GM18520 (cell line): ENCODE data around the gene SH3BP1.

Experiments used
- ATAC-seq: cut with Tn5 transposase; IDR thresholded peaks from one replicate; pipeline ENCODE4 v1.9.1; 2021; ENCODE audit not compliant: unreplicated experiment

Gene SH3BP1

DNA sequence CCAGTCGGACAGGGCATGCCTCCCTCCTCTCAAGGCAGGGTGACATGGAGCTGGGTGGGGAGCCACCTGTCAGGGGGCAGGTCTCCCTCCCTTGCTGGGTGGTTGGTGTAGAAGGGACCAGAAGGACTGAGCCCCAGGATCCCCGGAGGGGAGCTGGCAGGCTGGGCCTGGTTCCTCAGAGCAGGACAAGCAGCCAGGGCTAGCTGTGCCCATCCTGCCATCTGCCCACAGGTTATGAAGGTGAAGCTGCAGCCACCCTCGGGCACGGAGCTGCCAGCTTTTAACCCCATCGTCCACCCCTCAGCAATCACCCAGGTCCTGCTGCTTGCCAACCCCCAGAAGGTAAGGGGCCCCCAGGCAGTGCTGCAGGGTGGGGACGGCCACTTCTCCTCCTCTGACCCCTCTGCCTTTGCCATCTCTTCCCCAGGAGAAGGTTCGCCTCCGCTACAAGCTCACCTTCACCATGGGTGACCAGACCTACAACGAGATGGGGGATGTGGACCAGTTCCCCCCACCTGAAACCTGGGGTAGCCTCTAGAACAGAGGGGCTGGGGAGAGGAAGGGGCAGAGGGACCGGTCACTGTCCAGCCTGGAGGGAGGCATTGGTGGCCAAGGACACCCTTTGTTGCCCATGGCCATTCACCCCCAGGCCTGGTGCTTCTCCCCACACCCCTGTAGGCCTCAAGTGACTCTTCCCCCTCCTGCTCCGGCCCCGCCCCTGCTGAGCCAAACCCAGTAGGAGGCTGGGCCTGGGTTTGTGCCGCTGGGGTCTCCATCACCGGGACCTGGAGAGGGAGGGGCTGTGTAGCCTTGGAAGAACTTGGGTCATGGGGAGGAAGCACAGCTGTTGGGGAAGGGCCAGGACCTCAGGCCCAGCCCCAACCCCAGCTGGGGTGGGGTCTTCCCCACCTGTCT lies 7.0 kb upstream of the SH3BP1 start:
- no peak for ATAC-seq

DNA sequence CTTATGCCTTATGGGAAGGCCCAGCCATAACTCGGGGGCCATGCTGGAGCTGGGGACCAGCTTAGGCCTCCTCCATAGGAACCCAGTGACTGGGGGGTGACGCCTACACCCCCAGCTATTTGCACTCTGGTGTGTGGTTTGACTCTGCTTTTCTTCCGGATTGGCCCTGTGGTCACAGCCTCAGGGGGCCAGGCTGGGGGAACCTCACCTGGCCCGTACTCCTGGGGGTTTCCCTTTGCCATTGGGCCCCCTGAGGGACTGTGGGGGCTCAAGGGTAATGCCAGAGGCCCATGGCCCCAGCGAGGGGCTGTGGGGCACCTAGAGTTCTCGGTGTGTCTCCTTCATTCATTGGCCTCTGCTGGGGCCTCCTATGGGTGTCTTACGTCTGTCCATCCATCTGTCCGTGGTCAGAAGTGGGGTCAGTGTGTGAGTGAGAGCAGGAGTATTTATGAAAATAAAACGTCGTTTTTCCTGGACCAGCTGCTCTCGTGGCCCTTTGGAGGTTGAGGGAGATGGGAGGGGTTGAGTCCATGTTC lies 6.3 kb upstream of the SH3BP1 start:
- ATAC-seq, result peak; percentile 59

DNA sequence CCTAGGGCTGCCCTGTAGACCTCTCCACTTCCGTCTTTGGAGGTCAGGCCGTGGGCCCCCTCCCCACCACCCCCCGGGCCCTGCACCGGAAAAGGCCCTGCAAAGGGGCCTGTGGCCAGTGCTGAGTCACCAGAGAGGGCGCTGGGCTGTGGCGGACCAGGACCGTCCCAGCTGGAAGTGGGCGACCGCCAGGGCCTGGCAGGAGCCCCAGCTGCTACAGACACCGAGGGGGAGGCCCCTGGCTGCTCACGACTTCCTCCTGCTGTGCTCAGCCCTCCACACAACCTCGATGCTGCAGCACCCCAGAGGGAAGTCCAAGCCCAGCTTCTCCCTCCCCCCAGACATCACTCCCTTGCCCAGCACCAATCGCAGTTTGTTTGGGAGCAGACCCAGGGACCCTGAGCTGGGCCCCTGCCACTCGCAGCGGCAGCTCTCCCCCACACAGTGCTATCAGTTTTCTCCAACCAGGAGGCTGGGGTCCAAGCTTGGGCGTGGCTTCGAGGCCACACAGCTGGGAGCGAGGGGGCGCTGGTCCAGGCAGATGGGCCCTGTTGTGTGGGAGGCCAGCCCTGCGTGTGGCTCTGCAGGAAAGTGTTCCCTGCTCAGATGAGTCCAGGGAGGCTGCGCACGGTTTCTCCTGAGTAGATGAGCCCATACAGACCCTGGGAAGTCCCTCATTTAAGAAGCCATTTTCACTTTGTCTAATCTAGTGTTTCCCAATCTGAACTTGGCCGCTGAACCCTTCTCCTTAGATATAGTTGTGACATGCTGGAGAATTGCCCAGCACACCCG lies 5.6 kb upstream of the SH3BP1 start:
- peak; percentile 41 for ATAC-seq

DNA sequence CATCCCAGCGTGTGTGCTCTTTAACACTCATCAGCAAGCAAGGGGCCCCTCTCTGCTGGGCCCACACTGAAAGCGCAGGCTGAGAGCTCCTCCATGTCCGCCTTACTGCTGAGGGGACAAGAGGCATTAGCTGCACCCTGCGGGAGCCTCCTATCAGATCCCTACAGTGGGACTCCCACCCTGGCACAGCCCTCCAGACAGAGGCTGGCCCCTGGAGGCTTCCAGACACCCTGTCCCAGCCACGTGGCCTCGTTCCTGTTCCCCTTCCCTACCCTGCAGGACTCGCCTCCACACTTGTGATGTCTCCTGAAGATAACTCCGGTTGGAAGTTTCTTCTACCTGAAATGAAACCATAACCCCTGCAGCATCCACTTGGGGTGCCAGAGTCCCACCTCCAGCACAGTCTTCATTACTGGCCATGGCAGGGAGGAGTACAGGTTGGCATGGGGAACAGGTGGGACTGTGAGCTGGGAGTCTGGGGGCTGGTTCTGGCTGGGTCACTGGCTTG lies 5.0 kb upstream of the SH3BP1 start:
- ATAC-seq, result no peak

DNA sequence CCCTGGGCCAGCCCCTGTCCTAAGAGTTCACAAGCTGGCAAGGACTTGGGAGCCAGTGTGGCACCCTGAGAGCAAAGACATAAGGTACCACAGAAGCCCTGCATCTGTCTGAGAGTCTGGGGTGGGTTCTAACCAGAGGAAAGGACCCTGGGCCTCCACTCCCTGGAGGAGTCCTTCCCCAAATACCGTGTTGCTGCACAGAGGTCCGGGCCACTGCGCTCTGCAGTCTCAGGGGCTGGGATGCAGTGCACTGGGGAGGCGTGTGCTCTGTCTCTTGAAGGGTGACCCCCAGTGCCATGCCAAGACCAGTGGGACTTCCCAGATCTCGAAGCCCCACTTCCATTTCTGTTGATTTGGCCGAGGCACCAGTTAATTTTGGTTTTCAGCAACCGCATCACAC lies 4.3 kb upstream of the SH3BP1 start:
- no peak for ATAC-seq

DNA sequence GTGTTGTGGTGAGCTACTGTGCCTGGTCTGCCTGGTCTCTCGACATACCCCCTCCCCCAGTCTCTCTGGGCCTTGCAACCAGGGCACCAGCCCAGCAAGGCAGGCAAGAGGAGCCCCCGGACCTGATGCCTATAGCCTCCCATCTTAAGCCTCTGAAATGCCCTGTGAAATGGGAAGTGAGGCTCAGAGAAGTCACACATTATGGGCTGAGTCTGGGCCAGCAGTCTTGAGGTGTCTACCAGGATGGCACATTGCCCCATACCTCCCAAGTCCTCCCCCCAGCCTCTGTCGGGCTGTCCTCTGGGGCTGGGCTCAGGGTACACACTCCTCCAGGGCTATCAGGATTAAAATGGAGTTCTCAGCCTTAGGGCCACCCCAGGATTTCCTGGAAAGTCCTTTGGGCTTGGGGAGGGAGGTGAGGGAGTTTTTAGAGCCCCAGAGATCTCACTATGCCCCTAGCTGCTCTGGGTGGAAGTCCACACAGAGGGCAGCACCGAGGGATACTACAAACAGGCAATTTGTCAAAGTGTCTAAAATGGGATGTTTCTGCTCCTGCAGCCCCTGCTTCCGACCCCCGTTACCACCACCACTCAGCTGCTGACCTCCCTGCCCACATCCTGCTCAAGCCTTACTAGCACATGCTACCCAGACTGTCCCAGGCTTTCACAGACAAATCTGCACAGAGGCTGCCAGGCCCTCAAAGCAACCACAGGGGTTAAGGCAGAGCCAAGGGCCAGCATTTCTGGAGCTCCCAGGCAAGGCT lies 3.1 kb upstream of the SH3BP1 start:
- no peak for ATAC-seq

DNA sequence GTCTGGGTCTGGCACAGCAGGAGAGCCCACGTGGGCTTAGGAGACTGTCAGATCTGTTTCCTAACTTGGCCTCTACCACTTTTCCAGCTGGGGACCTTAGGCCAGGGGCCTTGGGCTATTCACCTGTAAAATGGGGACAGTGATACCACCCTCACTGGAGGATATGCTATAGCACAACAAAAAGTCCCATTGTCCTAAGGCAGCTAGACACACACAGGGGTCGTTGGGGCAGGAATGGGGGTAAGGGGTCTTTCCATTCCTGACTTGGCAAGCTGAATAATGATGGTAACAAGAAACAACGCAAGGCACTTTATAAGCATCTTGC lies 2.6 kb upstream of the SH3BP1 start:
- ATAC-seq, result no peak

DNA sequence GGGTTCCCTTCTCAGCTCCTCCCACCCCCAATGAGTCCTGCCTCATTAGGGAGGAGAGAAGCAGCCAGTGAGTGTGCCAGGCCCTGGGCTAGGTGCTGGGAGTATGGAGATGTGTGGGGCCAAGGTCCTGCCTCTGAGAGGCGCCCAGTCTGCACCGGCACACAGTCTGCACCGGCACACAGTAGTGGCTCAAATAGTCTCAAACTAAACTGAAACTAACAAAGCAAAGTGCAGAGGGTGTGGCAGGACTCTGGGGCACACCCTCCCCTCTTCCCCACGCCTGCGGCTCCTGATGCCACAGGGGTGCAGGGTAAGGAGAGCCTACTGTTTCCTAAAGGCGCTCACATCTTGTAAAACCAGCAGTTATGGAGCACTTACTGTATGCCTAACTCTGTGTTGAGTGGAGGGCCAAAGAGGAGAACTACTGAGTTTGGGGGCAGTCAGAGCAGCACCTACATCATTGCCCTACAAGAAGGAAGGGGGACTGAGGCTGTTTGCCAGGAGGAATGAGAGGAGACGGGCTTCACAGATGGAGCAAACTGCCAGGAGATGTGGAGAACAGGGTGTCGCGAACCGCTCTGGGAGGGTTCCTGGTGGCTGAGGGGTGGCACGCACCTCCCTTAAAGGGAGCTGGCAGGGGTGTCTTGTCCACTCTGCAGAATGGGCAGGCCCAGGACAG lies 939 bp upstream of the SH3BP1 start:
- ATAC-seq, result no peak

DNA sequence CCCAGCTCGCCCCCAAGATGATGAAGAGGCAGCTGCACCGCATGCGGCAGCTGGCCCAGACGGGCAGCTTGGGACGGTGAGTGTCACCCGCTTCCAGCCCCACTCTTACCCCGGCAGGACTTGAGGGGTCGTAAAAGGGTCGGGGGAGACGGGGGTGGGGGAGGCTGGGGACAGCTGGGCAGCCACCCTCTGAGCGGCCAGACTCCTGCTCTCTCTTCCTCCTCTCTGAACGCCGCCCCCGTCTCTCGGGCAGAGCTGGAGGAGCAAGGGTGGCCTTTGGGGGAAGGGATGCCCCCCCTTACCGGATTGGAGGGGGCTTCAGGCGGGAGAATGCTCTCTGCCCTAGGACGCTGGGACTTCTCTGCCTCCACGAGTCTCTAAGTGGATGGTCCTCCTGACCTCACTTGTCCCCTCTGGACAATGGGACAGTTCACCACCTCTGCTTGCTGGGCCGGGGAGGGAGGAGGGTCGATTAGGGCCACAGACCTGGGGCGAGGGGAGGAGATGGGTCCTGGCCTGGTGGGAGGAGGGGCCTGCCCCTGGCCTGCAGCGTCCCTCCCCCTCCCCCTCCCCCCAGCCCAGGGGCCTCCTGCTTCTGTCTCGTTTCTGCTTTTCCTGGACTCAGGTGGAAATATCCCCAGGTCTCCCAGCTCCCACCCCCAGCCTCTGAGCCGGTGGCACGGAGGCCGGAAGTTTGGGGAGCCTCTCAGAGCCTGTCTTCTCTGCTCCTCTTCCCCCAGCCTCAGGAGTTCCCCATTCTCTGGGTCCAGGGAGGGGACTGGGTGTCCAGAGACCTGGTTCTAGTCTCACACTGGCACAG lies 512 bp downstream of the SH3BP1 start:
- no peak for ATAC-seq

DNA sequence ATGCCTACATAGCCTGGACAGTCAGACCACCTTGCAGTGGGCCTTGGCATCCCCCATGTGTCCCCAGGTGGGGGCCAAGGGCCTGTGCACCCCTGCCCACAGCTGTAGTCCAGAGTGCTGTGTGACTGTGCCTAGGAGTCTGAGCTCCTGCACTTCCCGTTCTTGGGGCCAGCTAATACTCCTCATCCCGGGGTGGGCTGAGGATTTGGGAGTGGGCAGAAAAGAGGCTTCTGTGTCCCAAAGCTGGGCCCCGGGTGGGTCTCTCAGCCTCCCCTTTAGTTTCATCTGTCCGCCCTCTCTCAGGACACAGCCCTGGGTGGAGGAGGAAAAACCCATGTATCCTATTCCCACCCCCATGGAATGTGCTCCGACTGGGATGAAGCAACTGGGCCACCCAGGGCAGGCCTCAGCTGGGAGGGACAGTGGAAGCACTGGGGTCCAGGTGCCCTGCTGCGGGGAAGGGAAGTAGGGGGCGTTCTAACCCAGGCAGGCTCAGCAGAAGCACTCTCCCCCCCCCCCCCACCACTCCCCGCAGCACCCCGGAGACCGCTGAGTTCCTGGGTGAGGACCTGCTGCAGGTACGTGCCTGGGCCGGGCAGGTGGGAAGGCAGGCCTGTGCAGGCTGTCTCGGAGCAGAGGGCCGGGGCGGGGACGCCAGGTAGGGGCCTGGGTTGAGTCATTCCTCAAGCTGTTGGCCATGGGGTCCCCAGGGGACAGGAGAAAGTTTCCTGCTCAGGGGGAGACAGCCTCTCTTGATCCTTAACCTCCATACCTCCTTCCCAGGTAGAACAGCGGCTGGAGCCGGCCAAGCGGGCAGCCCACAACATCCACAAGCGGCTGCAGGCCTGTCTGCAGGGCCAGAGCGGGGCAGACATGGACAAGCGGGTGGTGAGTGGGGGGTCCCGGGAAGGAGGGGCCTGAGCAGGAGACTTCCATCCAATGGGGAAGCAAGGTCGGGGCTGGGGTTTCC lies 1.4 kb downstream of the SH3BP1 start:
- no peak for ATAC-seq

DNA sequence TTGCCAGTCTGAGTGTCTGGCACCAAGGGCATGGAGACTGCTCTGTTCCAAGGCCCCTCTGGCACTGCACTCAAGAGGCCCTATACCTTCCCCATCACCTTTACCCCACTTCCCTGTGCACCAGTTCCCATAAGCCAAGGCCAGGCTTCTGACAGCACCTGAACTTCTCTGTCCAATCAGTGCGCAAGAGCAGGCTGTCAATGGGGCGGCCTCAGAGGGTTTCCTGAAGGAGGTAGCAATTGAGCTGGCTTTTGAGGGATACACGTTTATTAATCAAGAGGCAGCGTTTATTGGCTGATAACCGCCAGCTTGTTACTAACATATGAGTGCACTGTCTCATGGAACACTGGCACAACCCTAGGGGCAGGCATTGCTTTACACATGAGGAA lies 2.1 kb downstream of the SH3BP1 start:
- no peak for ATAC-seq

DNA sequence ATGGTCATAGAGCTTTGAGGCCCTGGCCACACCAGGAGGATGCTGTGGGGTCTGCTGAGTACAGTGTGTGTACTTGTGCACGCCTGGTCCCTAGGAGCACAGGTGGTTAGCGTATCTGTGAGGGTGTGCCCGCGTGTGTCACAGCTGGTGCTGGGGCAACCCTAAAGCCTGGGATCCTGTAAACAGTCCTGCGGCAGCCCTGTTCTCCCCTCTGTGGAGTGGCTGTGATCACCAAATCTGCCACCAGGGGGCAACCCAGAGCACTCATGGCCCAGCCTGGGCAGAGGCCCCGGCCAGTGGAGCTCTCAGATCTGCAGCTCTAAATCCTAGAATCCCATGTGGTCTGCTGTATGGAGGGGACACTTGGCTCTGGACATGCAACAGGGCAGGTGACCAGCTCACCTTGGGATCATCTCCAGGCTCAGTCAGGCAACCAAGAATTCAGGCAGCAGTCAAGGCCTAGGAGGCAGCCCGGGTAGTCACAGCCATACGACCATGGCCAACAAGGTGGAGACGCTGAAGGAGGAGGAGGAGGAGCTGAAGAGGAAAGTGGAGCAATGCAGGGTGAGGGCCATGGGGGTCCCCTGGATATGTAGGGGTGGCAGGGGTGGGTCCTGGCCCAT lies 3.9 kb downstream of the SH3BP1 start:
- ATAC-seq, result no peak

DNA sequence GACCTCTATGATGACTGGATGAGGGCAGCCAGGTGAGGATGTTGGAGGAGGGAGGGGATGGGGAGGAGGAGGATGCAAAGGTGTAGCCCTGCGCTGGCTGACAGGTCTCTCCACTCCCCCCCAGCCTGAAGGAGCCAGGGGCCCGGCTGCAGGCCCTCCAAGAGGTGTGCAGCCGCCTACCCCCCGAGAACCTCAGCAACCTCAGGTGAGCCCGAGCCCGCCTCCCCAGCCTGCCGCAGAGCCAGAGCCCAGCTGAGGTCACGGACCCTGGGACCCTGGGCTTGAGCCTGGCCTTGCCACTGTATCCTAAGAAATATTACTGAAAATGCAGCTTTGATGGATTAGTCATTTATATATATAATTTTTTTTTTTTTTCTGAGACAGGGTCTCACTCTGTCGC lies 7.8 kb downstream of the SH3BP1 start:
- ATAC-seq, result no peak

DNA sequence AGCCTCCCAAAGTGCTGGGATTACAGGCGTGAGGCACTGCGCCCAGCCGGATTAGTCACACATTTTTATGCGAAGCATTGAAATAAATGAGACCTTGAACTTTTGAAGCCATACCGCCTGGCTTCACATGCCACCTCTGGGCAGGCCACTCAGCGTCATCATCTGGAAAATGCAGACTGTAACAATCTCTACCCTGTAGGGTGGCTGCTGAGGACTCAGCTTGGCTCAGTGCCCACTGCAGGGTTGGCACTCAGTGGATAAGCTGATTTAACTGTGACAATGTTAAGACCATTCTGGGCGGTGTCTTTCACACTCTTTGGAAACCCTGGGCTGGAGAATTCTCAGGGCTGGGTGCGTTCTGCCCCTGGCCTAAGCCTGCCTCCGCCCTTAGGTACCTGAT lies 8.5 kb downstream of the SH3BP1 start:
- ATAC-seq, result no peak

DNA sequence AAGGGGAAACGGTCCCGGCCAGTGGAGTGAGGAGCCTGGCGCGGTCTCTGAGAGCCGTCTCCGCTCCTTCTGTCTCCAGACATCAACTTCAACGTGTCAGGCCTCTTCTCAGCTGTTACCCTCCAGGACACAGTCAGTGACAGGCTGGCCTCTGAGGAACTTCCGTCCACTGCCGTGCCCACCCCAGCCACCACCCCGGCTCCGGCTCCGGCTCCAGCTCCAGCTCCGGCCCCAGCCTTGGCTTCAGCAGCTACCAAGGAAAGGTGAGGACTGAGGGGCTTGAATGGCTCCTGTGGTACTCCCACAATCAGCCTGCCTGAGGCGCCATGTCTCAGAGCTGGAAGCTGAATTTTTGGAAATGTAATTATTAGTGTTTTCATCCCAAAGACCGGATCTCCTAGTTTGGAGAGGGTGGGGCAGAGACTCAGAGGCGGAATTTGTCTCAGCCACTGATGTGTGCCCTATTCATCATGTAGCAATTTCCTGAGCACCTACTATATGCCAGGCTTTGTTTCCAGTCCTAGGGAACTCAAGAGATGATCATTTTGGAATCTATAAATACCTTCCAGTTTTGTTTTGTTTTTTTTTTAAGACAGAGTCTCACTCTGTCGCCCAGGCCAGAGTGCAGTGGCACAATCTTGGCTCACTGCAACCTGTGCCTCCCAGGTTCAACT lies 11.1 kb downstream of the SH3BP1 start:
- ATAC-seq, result no peak

DNA sequence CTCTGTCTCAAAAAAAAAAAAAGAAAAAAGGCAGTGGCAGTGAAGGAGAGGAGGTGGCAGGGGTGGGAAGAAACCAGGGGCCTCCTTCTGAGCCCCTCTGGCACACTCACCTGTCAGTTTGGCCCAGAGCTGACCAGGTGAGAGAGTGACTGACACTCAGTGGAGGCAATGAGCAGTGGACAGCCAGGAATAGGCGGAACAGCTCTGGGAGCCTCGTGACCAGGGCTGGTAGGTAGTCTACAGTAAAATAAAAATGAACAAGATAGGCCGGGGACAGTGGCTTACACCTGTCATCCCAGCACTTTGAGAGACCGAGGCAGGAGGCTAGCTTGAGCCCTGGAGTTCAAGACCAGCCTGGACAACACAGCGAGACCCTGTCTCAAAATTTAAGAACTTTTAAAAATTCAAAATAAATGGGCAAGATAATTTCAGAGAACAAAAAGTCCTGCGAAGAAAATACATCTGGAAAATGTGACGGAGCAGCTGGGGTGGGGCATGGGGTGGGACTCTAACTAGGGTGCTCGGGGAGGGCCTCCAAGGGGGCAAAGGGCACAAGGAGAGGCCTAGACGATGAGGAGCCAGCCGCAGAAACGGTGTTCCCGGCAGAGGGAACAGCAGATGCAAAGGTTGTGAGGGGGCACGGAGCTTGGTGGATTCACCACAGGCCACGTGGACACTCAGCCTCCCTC lies 15.2 kb downstream of the SH3BP1 start:
- no peak for ATAC-seq

DNA sequence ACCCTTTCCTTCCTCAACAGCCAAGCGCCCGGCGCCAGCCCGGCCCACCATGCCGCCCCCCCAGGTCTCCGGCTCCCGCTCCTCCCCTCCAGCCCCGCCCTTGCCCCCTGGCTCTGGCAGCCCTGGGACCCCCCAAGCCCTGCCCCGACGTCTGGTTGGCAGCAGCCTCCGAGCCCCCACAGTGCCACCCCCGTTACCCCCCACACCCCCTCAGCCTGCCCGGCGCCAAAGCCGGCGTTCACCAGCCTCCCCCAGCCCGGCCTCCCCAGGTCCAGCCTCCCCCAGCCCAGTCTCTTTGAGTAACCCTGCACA lies 15.7 kb downstream of the SH3BP1 start:
- ATAC-seq, result no peak
